ENCODE results near the gene NUP214.
"Not testable (repeated sequence)": the region's sequence is repeated elsewhere in the genome, so short reads cannot be mapped to it uniquely, and the experiment has no call there.

NUP214 gene

DNA sequence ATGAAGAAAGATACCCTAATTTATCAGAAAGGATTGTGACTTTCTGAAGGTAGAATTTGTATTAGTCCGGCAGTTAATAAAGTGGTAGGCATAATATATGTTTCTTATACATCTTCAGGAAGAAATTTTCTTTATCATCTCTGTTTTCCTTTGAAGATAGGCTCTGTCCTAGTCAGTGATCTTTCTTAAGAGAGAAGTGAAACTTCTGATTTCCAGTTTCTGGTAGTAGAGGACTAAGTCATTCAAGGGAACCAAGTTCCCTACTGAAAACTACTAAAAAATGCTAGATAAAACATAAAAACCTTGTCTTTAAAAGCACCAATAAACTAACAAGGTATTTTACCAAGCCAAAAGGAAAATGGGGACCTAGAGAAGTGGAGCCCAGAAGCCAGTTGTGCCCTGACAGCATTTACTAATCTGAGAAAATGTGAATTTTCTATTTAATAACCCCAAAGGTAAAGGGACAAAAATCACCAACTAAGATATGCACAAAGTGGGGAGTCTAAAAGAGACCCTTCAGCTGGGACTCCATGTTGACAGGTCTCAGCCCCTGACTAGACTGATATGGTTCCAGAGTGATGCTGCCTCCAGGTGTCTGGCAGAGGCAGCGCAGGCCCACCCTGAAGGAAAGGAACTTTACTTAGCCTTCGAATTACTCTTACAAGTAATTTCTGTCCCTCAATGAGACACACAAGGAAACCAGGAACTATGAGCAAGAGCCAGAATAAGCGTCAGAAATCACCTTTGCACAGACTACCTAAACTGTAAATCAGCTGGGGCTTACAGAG is 78.2 kb downstream of the NUP214 start:
- DNase-seq: no peak

DNA sequence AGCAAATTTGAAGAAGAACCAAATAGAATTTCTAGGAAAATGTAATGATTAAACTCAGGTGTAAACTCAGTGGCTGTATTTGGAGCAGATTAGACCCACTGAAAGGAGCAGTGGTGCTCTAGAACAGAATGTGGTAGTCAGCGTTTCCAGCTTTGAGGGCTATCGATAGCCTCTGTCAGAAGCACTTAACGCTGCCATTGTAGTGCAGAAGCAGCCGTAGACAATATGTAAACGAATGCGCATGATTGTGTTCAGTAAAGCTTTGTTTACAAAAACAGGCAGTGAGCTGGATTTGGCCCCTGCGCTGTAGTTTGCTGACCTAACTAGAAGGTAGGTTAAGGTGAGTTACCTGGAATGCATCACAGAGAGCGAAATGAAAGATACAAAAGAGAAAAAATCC is 78.9 kb downstream of the NUP214 start:
- no peak for DNase-seq

DNA sequence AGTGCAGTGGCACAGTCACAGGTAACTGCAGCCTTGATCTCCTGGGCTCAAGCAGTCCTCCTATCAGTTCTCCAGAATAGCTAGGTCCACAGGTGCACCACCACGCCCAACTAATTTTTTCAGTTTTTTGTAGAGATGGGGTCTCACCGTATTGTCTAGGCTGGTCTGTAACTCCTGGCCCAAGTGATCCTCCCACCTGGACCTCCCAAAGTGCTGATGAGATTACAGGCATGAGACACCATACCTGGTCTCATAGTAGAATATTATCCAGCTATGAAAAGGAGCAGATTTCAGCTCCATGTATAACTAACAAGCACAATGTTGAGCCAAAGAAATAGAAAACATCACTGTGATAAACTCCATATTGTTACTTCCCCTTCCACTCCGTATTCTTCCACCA is 81.1 kb downstream of the NUP214 start:
- DNase-seq: no peak

DNA sequence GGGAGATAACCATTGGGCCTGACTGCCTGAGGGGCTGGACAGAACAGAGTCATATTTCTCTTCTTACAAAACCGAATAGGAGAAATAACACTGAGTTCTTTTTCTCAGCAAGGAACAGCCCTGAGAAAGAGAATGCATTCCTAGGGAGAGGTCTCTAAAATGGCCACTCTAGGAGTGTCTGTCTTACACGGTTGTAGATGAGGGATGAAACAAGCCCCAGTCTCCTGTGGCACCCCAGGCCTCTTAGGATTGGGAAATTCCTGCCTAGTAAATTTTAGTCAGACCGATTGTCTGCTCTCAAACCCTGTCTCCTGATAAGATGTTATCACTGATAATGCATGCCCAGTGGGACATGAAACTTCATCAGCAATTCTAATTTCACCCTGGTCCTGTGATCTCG is 86.5 kb downstream of the NUP214 start:
- not testable (repeated sequence) for DNase-seq

DNA sequence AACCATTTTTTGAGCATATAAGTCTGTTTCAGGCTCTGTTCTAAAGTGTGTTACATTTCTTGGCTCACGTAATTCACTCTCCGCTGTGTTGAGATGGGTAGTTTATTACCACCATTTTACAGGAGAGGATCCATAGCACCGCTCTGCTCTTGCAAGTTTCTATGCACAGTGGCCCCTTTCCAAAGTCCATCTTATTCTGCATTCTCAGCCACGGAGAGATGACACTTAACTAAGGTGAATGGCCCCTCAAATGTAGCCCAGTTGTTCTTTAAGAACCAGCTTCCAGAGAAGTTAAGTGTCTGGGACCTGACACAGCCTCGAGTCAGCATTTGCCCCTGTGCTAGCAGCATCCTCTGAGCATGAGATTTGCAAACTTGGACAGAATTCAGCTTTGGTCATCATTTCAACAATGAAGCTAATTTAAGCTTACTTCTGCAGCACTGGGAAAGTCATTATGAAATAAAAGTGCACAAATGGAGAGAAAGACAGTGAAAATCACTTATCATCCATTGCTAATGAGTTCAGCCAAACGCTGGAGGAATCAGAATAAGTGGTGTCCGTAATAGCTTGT is 89.0 kb downstream of the NUP214 start:
- DNase-seq: no peak

DNA sequence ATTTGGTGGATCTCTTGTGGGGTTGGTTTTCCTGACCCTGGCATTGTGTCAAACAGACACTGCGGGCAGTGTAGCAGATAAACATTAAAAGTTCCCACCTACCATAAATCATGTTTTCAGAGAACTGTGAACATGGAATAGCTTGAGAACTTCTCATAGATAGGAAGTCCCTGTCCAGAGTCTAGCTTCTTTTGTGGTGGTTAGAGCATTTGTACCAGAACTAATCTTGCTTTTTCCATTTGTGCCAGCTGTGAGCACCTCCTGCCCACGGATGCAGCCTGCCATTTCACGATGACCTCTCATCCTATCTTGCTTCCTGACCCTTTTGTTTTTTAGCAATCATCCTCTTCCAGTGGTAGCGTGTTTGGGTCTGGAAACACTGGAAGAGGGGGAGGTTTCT is 89.5 kb downstream of the NUP214 start:
- DNase-seq: no peak

DNA sequence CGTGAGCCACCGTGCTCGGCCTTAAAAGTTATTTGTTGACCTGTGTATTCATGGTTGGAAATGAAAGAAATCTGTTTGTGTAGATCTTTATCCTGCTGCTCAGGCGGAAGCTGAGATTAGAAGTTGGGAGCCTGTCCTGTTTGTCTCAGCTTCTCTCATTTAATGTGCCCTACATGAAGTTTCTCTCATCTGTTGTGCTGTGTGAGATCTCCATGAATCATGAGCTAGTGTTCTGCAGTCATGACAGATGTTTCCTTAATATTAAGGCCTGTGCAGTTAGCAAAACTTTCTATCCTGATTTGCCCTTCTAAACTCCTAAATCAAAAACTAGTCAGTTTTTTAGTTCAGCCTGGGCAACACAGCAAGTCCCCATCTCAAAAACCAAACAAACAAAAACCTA is 91.4 kb downstream of the NUP214 start:
- no peak for DNase-seq

DNA sequence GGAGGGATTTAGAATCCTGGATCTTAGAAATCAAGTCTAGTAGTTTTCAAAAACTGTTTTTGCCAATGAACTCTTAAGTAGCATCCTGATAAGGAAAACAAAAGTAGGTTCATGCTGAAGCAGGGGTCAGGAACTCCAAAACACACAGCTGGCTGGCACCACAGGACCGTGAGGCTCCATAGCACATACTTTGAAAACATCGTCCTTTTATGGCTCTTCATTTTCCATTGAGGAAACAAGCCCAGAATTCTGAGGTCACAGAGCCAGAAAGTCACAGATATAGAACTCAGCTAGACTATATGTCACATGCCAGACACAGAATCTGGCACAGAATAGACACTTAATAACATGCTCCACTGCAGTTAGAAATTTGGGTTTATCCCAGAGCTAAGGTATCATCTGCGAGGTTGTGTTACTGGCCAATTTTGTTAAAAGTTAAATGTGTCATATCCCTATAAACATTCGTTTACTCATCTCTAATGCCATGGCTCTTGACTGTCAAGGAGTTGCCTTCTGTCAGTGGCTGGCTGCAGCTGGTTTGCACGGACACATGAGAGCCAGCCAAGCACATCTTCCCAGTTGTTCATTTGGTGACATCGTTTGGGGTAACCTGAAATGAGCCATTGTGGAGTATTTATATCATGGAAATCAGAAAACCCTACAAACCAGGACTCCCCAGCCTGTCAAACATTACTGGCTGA is 92.1 kb downstream of the NUP214 start:
- peak; percentile 39 for DNase-seq

DNA sequence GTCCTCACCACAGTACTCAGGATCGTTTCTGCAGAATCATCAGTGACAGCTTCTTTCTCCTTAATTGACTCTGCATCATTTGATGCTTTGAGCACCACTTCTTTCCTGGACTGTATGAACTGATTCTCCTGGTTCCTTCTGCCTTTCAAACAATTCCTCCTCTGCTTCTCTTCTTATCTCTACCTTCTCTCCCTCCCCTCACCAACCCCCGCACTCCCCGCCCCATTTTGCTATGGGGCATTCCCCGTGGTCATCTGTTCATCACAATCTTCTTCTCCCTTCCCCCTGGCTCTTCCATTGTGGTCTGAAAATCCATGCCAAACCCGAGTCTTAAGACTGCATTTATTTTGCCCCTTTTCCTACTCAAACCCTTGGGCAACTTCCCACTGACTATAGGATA is 93.0 kb downstream of the NUP214 start:
- no peak for DNase-seq

DNA sequence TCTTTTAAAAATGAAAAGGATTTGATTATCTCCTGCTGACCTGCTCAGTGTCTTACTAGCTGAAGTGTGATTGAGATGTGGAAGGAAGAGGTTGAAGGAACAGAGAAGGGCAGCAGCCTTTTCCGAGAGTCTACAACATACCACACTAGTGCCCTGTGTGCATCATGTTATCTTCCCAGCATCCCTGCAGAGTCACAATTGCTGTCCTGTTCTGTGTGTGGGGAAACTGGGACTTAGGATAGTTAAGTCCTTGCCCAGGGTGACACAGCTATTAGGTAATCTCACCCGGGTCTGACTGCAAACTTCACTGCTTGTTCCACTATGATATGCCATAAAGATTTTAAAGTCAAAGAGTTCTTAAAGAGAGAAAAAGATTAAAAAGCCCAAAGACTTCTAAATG is 95.1 kb downstream of the NUP214 start:
- no peak for DNase-seq

DNA sequence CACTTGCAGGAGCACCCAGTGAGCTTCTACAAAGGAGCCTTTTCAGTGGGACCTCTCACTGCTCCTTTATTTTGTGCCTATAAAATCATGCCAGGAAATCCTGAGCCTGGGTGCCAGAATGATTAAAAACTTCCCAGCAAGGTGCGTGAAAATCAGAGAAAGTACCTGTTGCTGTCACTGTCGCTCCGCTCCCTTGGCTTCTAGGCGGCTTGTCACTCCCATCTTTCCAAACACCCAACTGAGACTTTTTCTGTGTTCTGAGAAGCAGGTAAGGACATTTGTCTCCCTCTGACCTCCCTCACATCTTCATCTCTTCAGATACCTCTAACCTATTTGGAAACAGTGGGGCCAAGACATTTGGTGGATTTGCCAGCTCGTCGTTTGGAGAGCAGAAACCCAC is 97.1 kb downstream of the NUP214 start:
- no peak for DNase-seq

DNA sequence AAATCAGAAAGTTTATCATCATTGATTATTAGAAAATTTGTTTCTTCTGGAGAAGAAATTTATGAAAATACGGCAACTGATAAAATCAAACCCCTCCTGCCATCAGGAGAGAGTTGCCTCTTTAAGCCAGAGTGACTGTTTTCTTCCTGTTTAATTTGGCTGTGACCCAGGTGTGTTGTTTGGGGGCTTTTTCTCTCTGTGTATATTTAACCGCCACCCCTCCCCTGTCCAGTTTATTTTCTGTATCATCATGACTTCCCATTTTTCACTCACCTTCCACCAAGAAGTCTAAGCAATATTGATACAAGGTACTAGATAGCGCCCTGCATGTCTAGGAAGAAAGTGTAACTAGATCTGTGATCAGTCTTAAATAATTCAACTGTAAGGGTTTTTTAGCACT is 100.8 kb downstream of the NUP214 start:
- DNase-seq: no peak

DNA sequence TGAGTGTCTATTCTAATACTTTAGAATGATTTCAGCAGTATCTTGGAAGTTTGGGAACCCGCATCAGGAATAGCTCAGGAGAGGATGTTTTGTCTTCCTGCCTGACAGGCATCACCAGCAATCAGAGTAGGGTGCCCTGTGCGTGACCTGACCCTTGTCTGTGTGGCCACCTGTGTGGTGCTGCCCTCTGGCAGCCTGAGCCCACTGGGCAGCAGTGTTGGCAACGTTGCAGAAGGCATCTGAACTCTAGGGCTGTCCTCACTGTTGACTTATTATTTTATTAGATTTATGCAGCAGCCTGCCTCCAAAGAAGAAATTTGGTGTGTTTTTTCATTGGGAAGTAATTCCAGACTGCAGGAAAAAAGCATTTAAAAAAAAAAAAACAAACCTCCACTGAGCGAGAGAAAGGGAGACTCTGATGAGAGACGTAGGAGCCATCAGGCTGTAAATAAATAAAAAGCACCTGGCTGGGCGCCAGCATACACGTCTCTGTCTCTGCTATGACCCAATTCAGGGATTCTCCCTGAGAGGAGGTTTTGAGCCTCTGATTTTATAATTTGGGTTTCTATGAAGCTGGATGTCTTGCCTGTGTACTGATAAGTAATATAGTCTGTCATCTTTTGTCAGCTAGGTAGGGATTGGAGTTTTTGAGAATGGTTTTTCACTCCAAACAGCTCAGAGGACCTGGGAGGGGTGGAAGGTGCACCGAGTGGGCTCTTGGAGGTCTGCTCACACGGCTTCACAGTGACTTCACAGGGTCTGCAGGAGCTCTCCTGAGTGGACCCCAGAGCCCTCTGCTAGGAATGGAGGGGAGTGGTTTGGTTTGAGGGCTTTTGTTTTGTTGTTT is 101.9 kb downstream of the NUP214 start:
- DNase-seq: peak; percentile 51

DNA sequence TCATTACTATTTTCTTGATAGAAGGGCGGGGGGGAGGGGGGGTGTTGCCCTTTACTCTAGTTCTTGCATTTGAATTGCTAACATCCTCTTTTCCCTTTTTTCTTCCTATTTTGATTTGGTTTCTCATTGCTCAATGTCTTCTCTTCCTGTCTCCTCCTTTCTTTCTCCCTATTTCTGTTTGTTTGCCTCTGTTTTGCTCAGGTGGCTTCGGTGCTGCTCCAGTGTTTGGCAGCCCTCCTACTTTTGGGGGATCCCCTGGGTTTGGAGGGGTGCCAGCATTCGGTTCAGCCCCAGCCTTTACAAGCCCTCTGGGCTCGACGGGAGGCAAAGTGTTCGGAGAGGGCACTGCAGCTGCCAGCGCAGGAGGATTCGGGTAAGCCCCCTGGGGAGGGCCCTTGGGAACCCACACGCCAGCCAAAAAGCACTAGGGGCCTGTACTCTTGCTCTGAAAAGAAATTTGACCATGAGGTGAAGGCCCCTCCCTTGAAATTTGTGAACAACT is 102.6 kb downstream of the NUP214 start:
- peak; percentile 48 for DNase-seq

DNA sequence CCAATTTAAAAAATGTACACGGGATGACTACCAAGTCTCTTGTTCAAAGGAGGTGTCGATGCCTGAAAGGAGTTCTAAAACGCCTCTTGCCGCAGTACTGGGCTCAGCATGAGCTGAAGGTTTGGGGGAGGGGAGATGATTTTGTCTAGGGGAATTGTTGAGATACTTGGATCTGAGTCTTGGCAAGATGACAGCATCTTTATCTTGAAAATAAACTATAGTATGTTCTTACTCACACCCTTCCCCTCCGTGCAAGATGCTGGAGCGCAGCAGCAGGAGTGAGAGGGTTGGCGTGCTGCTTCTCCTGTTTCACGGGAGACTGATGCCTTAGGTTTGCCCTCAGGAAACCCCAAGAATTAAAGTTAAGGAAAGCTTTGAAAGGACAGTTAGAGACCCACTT is 103.6 kb downstream of the NUP214 start:
- no peak for DNase-seq

DNA sequence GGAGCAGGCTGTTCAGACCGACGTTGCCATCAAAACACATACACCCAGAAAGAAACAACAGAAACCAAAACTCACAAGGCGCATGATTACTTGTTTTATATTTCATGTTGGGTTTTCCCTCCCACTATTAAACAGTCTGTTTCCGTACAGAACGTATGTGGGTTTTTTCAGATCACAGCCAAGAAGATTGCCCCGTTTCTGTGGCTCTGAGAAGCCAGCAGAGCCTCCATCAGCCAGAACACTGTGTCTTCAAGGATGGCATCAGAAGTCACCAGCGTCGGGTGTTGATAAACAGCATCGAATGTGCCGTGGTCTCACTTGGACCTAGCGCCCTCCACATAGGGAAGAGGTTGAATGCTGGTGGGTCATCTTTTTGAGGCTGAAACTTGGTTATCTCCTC is 108.2 kb downstream of the NUP214 start:
- no peak for DNase-seq

DNA sequence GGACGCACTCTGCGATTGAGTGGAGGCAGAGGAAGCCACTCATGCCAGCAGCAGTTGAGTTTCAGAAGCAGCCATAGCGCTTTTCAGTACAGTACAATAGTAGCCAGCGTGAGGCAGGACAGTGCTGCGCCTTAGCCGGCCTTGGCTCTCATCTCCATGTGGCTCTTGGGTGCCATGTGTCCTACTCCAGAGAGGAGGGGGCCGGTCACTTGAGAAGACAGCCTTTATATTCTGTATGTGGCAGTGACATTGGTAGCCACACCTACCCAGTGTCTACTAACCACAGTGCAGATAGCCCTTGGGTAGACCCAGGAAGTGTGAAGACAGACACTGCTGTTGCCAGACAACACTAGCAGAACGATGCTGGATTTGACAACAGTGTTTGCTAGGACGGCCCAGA is 108.6 kb downstream of the NUP214 start:
- DNase-seq: no peak

DNA sequence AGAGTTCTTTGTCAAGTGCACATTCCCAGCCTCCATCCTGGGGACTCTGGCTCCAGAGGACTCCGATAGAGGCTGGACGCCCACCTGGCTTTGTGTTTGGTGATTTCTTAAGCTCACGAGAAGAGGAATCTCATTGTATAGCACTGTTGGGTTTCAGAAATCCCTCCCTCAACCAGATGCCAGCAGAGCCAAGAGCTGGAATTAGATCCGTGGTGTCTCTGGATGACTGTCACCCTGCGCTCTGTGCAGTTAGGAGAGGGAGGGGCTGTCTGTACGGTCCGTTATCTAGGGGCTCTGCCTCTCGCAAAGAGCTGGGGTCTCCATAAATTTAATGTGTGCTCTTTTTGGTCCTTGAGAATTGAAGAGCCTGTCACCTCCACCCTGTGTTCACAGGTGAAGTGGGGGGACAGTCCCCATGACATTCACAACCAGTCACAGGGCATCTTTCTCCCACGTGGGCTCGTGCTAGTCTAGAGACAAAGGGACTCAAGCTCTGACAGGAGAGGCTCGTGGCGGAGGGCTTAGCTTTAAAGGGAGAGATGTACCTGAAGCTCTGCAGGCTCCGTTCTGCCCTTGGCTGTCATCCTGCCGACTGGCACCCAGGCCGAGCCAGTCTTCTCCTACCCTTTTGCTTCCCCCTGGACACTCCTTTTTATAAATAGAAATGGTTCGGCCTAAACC is 109.6 kb downstream of the NUP214 start:
- no peak for DNase-seq

DNA sequence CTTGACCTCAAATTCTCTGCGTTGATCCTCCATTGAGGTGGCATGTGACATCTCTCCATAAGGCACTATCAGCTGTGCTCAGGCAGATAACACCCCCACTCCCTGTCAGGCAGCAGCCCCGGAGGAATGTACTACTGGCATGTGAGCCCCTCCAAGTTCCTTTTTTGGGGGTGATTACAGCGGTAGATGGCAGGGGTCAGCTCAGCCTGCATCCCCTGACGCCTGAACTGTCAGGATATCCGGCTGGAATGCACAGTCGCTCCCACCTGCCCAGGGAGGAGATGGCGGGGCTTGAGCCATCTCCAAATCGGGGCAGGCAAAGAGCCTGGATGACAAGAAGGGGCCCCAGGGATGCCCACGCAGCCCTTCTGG is 110.1 kb downstream of the NUP214 start:
- no peak for DNase-seq

DNA sequence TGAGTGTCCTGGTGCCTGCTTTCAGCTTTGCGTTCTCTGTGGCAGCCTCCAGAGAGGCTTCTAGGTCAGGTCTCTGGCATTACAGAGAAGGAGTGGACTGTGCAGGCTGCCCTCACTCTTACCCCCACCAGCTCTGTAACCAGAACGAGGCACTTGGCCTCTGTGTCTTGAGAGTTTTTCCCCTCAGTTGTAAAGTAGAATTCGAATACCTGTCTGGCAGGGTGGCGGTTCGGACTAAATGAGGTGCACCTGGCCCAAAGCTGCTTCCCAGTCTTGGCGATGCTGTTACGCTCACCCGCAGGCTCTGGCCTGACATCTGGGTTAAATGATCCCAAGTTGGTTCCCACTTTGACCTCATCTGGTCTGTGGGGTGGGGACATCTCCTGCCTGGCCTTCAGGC is 110.8 kb downstream of the NUP214 start:
- DNase-seq: no peak

DNA sequence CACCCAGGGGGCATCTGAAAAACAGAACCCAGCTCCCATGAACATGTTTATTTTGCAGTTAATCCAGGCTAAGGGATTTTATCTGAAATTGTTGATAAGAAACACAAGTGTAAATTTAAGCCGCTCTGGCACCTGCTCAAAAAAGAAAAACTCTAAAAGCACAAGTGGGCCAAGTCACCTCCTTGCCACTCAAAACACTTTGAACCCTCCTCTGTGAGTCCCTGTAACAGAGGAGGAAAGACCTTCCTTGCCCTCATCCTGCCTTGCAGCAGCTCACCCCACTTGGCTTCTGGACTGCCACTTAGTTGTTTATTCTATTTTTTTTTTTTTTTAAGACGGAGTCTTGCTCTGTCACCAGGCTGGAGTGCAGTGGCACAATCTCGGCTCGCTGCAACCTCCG is 111.4 kb downstream of the NUP214 start:
- no peak for DNase-seq

DNA sequence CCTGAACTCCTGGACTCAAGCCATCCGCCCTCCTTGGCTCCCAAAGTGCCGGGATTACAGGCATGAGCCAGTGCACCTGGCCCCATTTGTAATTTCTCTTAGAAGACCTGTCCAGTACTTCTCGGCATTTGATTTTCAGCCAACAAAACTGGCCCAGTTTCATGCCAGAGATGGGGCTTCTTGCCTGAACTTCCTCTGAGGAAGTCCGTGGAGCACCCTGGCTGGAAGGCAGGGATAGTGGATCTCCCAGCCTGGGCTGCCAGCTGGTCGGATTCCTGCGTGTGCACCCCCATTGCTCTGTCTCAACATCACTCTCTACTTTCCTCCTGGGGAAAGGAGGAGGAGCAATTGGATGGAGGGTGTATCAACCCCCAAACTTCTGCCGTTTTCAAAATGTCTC is 111.9 kb downstream of the NUP214 start:
- DNase-seq: no peak

DNA sequence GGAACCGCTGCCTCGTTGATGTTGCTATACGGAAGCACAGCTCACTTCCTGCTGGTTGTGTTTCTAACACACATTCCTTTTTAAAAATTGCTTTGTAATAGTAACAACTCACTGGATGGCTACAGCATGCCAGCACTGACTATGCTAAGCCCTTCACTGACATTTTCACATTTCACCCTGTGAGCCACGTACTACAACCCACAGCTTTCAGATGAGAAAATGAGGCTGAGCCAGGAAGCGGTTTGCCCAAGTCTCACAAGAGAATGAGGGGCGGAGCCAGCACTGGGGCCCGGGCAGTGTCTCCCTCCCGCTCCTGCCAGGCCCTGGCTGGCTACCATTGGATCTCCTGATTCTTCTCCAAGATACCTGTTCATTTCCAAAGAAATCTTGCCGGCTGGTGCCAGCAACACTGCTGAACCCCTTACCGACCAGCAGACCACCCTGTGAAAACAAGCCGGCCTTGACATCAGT is 112.6 kb downstream of the NUP214 start:
- no peak for DNase-seq

Measured in DMS79 (cell line).